Activated T-cell treated with anti-CD3 and anti-CD28 coated beads, Interleukin-2, amount 50 U/mL, for 1 hour (primary cell): ENCODE results near the gene ZNF426.
"Not testable (repeated sequence)": the region's sequence is repeated elsewhere in the genome, so short reads cannot be mapped to it uniquely, and the experiment has no call there.

Experiments used
- DNase-seq: peaks from one replicate; pipeline ENCODE4 v3.0.0-alpha.2; 2020

Gene ZNF426

GRCh38 chr19:9538183-9539058 is at the start of gene ZNF426:
TSS of gene ZNF426 (minus strand) at chr19:9538645. CDS start at chr19:9536232, 2,413 bp downstream.
- peak; percentile 86 for DNase-seq

- peak; percentile 77 for DNase-seq
Observed at GRCh38 chr19:9586764-9587163, 48.3 kb upstream of the ZNF426 start.

GRCh38 chr19:9584073-9584833 is 45.8 kb upstream of the ZNF426 start, which contains the start of gene ZNF121:
TSS of gene ZNF121 (minus strand) at chr19:9584504. CDS start at chr19:9568097, 16,407 bp downstream.
- DNase-seq: peak; percentile 80

- not testable (repeated sequence) for DNase-seq
Observed at GRCh38 chr19:9582081-9582725, 43.8 kb upstream of the ZNF426 start.

GRCh38 chr19:9580728-9581127 is 42.3 kb upstream of the ZNF426 start:
- no peak for DNase-seq

GRCh38 chr19:9570255-9570654 is 31.8 kb upstream of the ZNF426 start:
- DNase-seq: no peak

GRCh38 chr19:9566729-9567128 is 28.3 kb upstream of the ZNF426 start:
- DNase-seq: no peak

GRCh38 chr19:9565900-9566705 is 27.7 kb upstream of the ZNF426 start:
- no peak for DNase-seq

GRCh38 chr19:9552536-9553274 is 14.3 kb upstream of the ZNF426 start:
- no peak for DNase-seq

GRCh38 chr19:9547870-9548269 is 9.4 kb upstream of the ZNF426 start:
- no peak for DNase-seq

GRCh38 chr19:9541281-9541680 is 2.8 kb upstream of the ZNF426 start:
- not testable (repeated sequence) for DNase-seq

- DNase-seq: not testable (repeated sequence)
Observed at GRCh38 chr19:9539921-9540320, 1.5 kb upstream of the ZNF426 start.

GRCh38 chr19:9539201-9539600 is 756 bp upstream of the ZNF426 start:
- not testable (repeated sequence) for DNase-seq

GRCh38 chr19:9535934-9536333 is 2.5 kb downstream of the ZNF426 start:
- no peak for DNase-seq

- DNase-seq: no peak
Observed at GRCh38 chr19:9531933-9532332, 6.5 kb downstream of the ZNF426 start.

GRCh38 chr19:9528757-9529336 is 9.6 kb downstream of the ZNF426 start:
- DNase-seq: no peak

GRCh38 chr19:9523885-9524474 is 14.5 kb downstream of the ZNF426 start:
- no peak for DNase-seq

- DNase-seq: no peak
Observed at GRCh38 chr19:9507285-9507684, 31.2 kb downstream of the ZNF426 start.

- no peak for DNase-seq
Observed at GRCh38 chr19:9500796-9501195, 37.6 kb downstream of the ZNF426 start.

GRCh38 chr19:9498183-9498902 is 40.1 kb downstream of the ZNF426 start, which contains the start of gene ZNF560:
TSS of gene ZNF560 (minus strand) at chr19:9498616. CDS start at chr19:9475313, 23,303 bp downstream.
- DNase-seq: no peak
